Measurements from ENCODE around the gene TRUB2.

The TRUB2 gene

GRCh38 chr9:128322404-128323211, at the start of gene TRUB2, which contains the start of gene COQ4:
TSS of gene TRUB2 (minus strand) at chr9:128322447. CDS start at chr9:128322408, 39 bp downstream.
TSS of gene COQ4 (plus strand) at chr9:128322839. CDS start at chr9:128322859, 20 bp downstream.
- peak; percentile 62 to 98 (median 92) for DNase-seq

GRCh38 chr9:128371630-128372117, 49.4 kb upstream of the TRUB2 start:
- no peak for DNase-seq

GRCh38 chr9:128370752-128371629, 48.7 kb upstream of the TRUB2 start, which contains the start of gene URM1:
TSS of gene URM1 (plus strand) at chr9:128371374. CDS start at chr9:128371381, 7 bp downstream.
- DNase-seq = peak; percentile 51 to 98 (median 94)

GRCh38 chr9:128370367-128370751, 48.1 kb upstream of the TRUB2 start:
- no peak for DNase-seq

- DNase-seq = no peak
Observed at GRCh38 chr9:128369024-128369706, 46.9 kb upstream of the TRUB2 start.

GRCh38 chr9:128365525-128365924, 43.3 kb upstream of the TRUB2 start:
- DNase-seq = no peak

- DNase-seq = no peak
Observed at GRCh38 chr9:128362774-128363173, 40.5 kb upstream of the TRUB2 start.

- peak; percentile 50 to 94 (median 82) for DNase-seq
Observed at GRCh38 chr9:128361986-128362646, 39.9 kb upstream of the TRUB2 start.

- peak in 1 of 56 donors; percentile 35 for DNase-seq
Observed at GRCh38 chr9:128361296-128361985, 39.2 kb upstream of the TRUB2 start.

- DNase-seq = no peak
Observed at GRCh38 chr9:128360826-128361225, 38.6 kb upstream of the TRUB2 start.

GRCh38 chr9:128358861-128359260, 36.6 kb upstream of the TRUB2 start:
- DNase-seq = no peak

- no peak for DNase-seq
Observed at GRCh38 chr9:128358090-128358489, 35.8 kb upstream of the TRUB2 start.

GRCh38 chr9:128355451-128355850, 33.2 kb upstream of the TRUB2 start:
- DNase-seq = no peak

GRCh38 chr9:128349772-128350171, 27.5 kb upstream of the TRUB2 start:
- no peak for DNase-seq

GRCh38 chr9:128349125-128349524, 26.9 kb upstream of the TRUB2 start:
- DNase-seq = no peak

GRCh38 chr9:128344931-128345605, 22.8 kb upstream of the TRUB2 start:
- DNase-seq = no peak

GRCh38 chr9:128343855-128344254, 21.6 kb upstream of the TRUB2 start:
- no peak for DNase-seq

GRCh38 chr9:128342971-128343680, 20.9 kb upstream of the TRUB2 start:
- DNase-seq = no peak

- peak in 28 of 56 donors; percentile 3 to 48 (median 23) for DNase-seq
Observed at GRCh38 chr9:128341435-128341849, 19.2 kb upstream of the TRUB2 start.

Data from amygdala (tissue), 56 donors.